HG03457 (cell line): ENCODE results near the gene MACC1.

Experiments used
- ATAC-seq: cut with Tn5 transposase; IDR thresholded peaks from one replicate; pipeline ENCODE4 v1.9.1; 2021; ENCODE audit warnings: moderate number of reproducible peaks; ENCODE audit not compliant: unreplicated experiment

Gene MACC1

GRCh38 chr7:20229646-20230500, 12.7 kb upstream of the MACC1 start:
- ATAC-seq, result no peak

GRCh38 chr7:20229081-20229480, 11.9 kb upstream of the MACC1 start:
- no peak for ATAC-seq

- no peak for ATAC-seq
These were observed 11.5 kb upstream of the MACC1 start for GRCh38 chr7:20228654-20229053.

GRCh38 chr7:20227291-20227795, 10.2 kb upstream of the MACC1 start:
- ATAC-seq, result no peak

GRCh38 chr7:20226860-20227259, 9.7 kb upstream of the MACC1 start:
- no peak for ATAC-seq

- no peak for ATAC-seq
These were observed 8.2 kb upstream of the MACC1 start for GRCh38 chr7:20225384-20225783.

GRCh38 chr7:20224025-20224424, 6.8 kb upstream of the MACC1 start:
- ATAC-seq, result no peak

GRCh38 chr7:20223356-20223755, 6.2 kb upstream of the MACC1 start:
- ATAC-seq, result no peak

- no peak for ATAC-seq
These were observed 5.1 kb upstream of the MACC1 start for GRCh38 chr7:20222219-20222828.

- peak; percentile 21 for ATAC-seq
These were observed 3.9 kb upstream of the MACC1 start for GRCh38 chr7:20220921-20221547.

GRCh38 chr7:20220293-20220761, 3.1 kb upstream of the MACC1 start:
- ATAC-seq, result peak; percentile 15

GRCh38 chr7:20219446-20220292, 2.5 kb upstream of the MACC1 start:
- peak; percentile 67 for ATAC-seq

GRCh38 chr7:20219062-20219445, 1.9 kb upstream of the MACC1 start:
- ATAC-seq, result no peak

- ATAC-seq, result no peak
These were observed 1.1 kb upstream of the MACC1 start for GRCh38 chr7:20218279-20218678.

GRCh38 chr7:20216406-20217036, 663 bp downstream of the MACC1 start:
- no peak for ATAC-seq

- ATAC-seq, result no peak
These were observed 2.1 kb downstream of the MACC1 start for GRCh38 chr7:20214921-20215669.

GRCh38 chr7:20214132-20214531, 3.1 kb downstream of the MACC1 start:
- no peak for ATAC-seq

GRCh38 chr7:20213378-20213777, 3.8 kb downstream of the MACC1 start:
- ATAC-seq, result no peak

- no peak for ATAC-seq
These were observed 5.8 kb downstream of the MACC1 start for GRCh38 chr7:20211376-20211775.
